ENCODE measurements around the gene DAAM1.

Gene DAAM1

DNA sequence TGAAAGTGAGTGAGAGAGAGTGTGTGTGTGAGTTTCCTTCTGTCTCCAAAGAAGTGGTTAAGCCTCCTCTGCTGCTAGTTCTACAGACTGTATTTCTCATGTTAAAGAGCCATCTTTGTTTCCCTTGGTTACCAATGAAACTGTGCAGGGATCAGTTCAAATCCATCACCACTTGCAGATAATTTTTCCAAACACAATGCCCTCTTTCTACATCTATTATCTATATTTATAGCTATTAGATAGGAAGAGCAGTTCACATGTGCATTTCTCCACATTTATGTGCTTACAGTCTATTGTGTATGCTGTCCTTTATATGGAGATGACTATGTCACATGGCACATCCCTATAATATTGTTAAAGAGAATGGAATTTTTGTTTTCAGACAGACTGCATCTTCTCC, 2.2 kb upstream of the DAAM1 start:
- H3K9ac ChIP-seq = no peak overlapping the region
- H3K27ac ChIP-seq = no peak overlapping the region

DNA sequence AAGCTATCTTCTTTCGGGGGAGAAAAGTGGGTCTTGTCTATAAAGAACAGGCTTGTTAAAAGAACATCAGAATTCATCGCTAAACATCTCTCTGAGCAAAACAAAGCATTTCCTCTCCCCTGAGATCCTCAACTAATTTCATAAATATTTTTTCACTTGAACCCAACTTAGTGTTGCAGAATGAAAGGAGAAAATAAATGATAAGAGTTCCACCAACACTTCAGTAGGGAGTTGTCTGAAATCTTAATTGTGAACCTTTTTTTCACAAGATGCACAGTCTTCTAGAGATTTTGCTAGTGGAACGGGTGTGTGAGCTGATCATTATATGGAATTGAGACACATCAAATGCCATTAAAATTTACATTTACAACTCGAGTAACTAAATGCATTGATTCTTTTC, 1.3 kb upstream of the DAAM1 start:
- H3K4me1 ChIP-seq = peaks cover 33% of the 10 kb centered on the region
- TF ChIP-seq Cebpa-rat (IDR thresholded peaks at IDR 0.05) = no peak
- peak overlapping the region; percentile 93 for H3K4me2 ChIP-seq
- 0 out of 2 replicates have a peak overlapping the region, but pooled peaks have one; percentile 92 for H3K4me3 ChIP-seq
- H3K9me3 ChIP-seq = no peaks in the 10 kb centered on the region
- H3K9ac ChIP-seq = no peak overlapping the region
- peaks cover 20% of the 10 kb centered on the region; the same call in 1 of the 2 replicates for H3K27me3 ChIP-seq
- H4K20me1 ChIP-seq = peaks cover 29% of the 10 kb centered on the region
- H3K36me3 ChIP-seq = no peaks in the 10 kb centered on the region
- H3K27ac ChIP-seq = no peak overlapping the region

More for the DNA sequence above, 2.2 kb upstream of the DAAM1 start:
- peaks cover 20% of the 10 kb centered on the region; the same call in 1 of the 2 replicates for H3K27me3 ChIP-seq
- no peaks in the 10 kb centered on the region for H3K36me3 ChIP-seq
- H3K9me3 ChIP-seq = no peaks in the 10 kb centered on the region
- peaks cover 28% of the 10 kb centered on the region for H3K4me1 ChIP-seq
- peaks cover 23% of the 10 kb centered on the region for H4K20me1 ChIP-seq
- no peak overlapping the region for H3K4me2 ChIP-seq
- H3K4me3 ChIP-seq = no peak overlapping the region
- TF ChIP-seq Cebpa-rat (IDR thresholded peaks at IDR 0.05) = no peak

DNA sequence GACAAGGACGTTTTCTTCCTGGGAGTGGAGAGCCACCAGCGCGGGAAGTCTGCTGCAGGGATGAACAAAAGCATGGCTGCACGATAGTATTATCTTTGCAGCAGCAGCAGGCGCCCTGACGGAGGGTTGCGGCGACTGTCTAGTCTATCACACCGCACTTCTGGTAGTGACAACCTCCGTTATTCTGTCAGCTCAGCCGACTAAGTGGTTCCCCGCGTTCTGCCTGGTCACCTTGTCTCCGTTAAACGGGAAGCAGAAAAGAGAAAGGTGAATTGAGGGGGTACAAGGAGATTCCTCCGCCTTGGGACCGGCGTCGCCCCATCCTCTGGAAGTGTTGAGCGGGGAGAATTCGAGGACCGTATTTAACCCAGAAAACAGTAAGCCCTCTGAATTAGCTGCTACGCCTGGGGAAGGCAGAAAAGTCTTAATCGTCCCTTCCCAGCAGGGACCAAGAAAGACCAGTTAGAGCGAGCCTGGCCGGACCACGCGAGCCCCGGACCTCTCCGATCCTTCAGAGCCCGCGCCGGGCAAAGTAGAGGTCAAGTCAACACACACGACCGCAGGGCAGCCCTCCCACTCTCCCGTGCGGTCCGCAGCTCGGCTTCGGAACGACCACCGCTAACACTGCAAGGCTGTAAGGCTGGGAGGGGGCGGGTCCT, 536 bp upstream of the DAAM1 start:
- no peak overlapping the region for H3K27ac ChIP-seq
- H3K9me3 ChIP-seq = no peaks in the 10 kb centered on the region
- TF ChIP-seq Cebpa-rat (IDR thresholded peaks at IDR 0.05) = no peak
- peak overlapping the region; percentile 93 for H3K4me2 ChIP-seq
- H3K27me3 ChIP-seq = peaks cover 20% of the 10 kb centered on the region; the same call in 1 of the 2 replicates
- no peaks in the 10 kb centered on the region for H3K36me3 ChIP-seq
- peaks cover 35% of the 10 kb centered on the region for H3K4me1 ChIP-seq
- peaks cover 32% of the 10 kb centered on the region for H4K20me1 ChIP-seq
- H3K4me3 ChIP-seq = peak overlapping the region; percentile 92
- peak overlapping the region; percentile 74 for H3K9ac ChIP-seq

DNA sequence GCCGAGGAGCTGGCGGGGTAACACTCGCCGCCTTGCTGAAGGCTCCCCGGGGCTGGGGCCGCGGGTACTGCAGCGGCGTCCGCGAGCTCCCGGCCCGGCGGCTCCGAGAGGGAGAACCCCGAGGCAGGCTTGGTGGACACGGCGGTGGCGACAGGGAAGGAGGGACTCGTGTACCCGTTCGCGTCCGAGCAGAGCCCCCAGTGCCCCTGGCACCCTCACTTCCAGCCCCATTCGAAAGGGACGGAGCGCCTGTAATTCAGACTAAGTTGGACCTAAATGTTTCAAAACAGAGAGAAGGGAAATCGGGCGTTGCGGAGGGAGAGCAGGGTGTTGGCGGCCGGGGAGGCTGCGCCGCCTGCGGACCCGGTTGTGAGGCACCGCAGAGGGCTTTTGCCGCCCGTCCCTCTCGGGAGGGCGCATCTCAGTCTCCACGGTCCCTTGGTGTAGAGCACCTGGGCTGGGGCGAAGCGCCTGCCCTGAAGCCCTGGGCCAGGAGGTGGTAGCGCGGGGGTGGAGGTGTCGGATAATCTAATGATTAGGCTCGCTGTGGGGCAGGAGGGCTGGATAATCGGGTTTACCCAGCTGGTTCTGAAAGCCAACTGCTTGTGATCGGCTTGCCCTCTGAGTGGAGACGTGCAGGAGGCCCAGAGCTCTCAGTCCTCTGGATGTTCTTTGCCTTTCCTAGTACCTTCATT, 771 bp downstream of the DAAM1 start:
- Histone ChIP-seq H3K27me3 (peaks cover 20% of the 10 kb centered on the region; the same call in 1 of the 2 replicates), H3K9me3 (no peaks in the 10 kb centered on the region), H3K9ac (peak overlapping the region; percentile 82), H4K20me1 (peaks cover 42% of the 10 kb centered on the region), H3K27ac (peak overlapping the region; percentile 68), H3K36me3 (no peaks in the 10 kb centered on the region), H3K4me2 (peak overlapping the region; percentile 100), H3K4me1 (peaks cover 35% of the 10 kb centered on the region), H3K4me3 (peak overlapping the region; percentile 92)
- TF ChIP-seq Cebpa-rat (IDR thresholded peaks at IDR 0.05) = no peak

DNA sequence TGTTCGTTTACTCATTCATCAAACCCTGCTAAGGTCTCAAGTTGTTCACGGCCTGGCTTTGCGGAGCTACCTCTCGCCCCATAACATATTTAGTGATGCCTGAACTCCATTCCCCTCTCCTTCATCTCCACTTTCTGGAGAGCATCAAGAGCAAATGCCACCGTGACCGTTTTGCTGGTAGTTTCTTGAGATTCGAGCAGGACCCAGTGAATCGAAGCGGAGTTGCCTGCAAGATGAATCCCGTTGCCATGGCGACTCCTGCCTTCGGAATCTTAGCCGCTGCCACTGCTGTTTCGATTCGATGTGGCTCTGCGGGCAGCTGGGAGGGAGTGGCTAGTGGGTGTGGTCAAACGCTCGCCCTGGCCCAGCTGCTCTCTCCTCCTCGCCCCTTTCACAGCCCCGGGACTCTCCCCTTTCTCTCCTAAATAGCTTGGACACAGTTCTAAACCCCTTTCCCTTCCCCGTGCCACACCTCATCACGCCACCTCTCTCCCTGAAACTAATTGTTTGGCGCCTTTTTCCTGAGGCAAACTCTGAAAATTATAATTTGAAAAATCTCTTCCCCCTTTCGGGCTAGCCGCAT, 1.4 kb downstream of the DAAM1 start:
- Histone ChIP-seq H3K27me3 (peaks cover 16% of the 10 kb centered on the region; the same call in 1 of the 2 replicates), H4K20me1 (peaks cover 46% of the 10 kb centered on the region), H3K4me2 (peak overlapping the region; percentile 100), H3K36me3 (no peaks in the 10 kb centered on the region), H3K4me3 (peak overlapping the region; percentile 92), H3K9me3 (no peaks in the 10 kb centered on the region), H3K9ac (peak overlapping the region; percentile 82), H3K4me1 (peaks cover 35% of the 10 kb centered on the region), H3K27ac (no peak overlapping the region)
- no peak for TF ChIP-seq Cebpa-rat (IDR thresholded peaks at IDR 0.05)

DNA sequence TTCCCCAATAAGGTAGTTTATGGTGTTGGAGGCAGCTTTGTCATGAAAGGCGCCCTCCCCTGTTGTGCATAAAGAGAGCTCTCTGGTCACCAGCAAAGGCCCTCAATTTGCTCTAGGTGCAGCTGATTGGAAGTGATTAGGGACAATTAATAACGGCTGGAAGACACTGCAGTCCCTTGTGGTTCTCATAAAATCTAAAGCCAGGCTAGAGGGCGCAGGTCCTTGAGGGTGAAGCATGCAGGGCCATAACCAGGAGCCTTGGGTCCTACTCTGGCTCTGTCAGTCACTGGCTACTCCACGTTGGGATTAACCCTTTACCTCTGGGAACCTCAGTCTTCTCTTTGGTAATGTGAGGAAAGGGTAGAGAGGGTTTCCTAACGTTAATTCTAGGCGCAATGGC, 1.9 kb downstream of the DAAM1 start:
- Histone ChIP-seq H3K36me3 (no peaks in the 10 kb centered on the region), H3K9me3 (no peaks in the 10 kb centered on the region), H3K4me1 (peaks cover 35% of the 10 kb centered on the region), H3K4me2 (peak overlapping the region; percentile 100), H3K9ac (peak overlapping the region; percentile 82), H4K20me1 (peaks cover 46% of the 10 kb centered on the region), H3K27me3 (peaks cover 16% of the 10 kb centered on the region; the same call in 1 of the 2 replicates), H3K4me3 (peak overlapping the region; percentile 92), H3K27ac (no peak overlapping the region)
- no peak for TF ChIP-seq Cebpa-rat (IDR thresholded peaks at IDR 0.05)

DNA sequence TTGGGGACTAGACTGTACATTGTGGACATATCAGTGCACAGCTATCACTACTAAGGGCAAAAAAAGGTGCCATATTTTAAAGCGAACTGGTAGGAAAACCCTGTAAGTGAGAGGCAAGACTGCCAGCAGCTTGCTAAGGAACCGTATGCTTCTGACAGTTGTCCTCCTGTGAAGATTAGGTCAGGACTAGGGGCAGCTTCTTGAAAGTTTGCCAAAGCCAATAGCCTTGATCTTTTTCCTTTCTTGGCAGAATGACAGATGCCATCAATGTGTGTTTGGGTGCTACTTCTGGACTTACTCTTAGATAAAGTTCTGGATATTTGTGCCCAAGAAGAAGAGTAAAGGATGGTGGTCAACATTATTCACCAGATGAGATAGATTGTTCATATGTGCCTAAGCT, 7.4 kb downstream of the DAAM1 start:
- Histone ChIP-seq H3K4me3 (no peak overlapping the region), H3K27ac (no peak overlapping the region), H3K27me3 (no peaks in the 10 kb centered on the region), H3K4me2 (no peak overlapping the region), H3K9ac (no peak overlapping the region), H3K9me3 (0 out of 2 replicates have a peak, but pooled peaks cover 5% of the 10 kb centered on the region), H3K36me3 (no peaks in the 10 kb centered on the region), H3K4me1 (peaks cover 9% of the 10 kb centered on the region; the same call in 1 of the 2 replicates), H4K20me1 (peaks cover 26% of the 10 kb centered on the region; the same call in 1 of the 2 replicates)
- TF ChIP-seq Cebpa-rat (IDR thresholded peaks at IDR 0.05) = no peak

DNA sequence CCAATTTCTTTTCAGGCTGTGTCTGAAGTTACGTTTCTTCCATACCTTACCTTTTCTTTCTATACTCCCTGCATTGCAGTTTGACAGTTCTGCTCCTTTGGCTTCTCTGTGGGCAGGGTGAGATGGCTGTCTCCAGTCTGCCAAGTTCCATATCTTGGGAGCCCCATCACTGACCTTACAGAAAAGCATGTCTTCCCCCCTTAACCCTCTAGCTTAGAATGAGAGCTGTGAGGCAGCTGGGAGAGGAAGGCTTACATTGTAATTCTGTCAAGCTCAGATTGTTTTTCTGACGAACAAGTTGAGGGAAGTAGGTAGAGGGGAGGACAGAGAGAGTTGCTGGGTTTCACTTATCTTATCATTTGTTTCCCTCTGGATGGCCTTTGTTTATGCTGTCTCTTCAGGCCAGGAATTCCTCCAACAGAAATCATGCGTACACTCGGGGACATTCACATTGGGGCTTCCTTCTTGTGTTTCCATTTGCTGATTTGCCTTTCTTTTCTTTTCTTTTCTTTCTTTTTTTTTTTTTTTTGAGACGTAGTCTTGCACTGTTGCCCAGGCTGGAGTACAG, 9.3 kb downstream of the DAAM1 start:
- no peak overlapping the region for H3K9ac ChIP-seq
- H3K4me1 ChIP-seq = peaks cover 12% of the 10 kb centered on the region; the same call in 1 of the 2 replicates
- TF ChIP-seq Cebpa-rat (IDR thresholded peaks at IDR 0.05) = no peak
- 0 out of 2 replicates have a peak, but pooled peaks cover 5% of the 10 kb centered on the region for H3K9me3 ChIP-seq
- H4K20me1 ChIP-seq = peaks cover 15% of the 10 kb centered on the region; the same call in 1 of the 2 replicates
- no peaks in the 10 kb centered on the region for H3K36me3 ChIP-seq
- H3K27ac ChIP-seq = no peak overlapping the region
- no peaks in the 10 kb centered on the region for H3K27me3 ChIP-seq
- H3K4me3 ChIP-seq = no peak overlapping the region
- no peak overlapping the region for H3K4me2 ChIP-seq

DNA sequence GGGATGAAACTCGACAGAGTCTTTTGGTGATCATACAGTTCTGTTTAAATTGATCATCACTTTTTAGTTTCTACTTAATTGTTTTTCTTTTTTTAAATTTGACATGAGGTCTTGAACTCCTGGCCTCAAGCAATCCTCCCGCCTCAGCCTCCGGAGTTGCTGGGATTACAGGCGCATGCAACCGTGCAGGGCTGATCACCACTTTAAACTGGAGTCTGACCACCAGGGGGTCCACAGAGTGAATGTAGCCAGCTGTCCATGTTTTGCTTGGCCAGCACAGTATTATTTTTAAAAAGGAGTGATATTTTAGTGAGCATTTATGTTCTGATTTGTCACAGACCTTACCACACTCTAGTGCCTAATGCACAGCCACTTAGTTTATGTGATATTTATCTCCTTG, 10.7 kb downstream of the DAAM1 start:
- H3K9ac ChIP-seq = no peak overlapping the region
- 0 out of 2 replicates have a peak, but pooled peaks cover 5% of the 10 kb centered on the region for H3K9me3 ChIP-seq
- H3K4me3 ChIP-seq = no peak overlapping the region
- H3K27ac ChIP-seq = no peak overlapping the region
- H4K20me1 ChIP-seq = peaks cover 11% of the 10 kb centered on the region; the same call in 1 of the 2 replicates
- peaks cover 12% of the 10 kb centered on the region; the same call in 1 of the 2 replicates for H3K4me1 ChIP-seq
- no peaks in the 10 kb centered on the region for H3K36me3 ChIP-seq
- TF ChIP-seq Cebpa-rat (IDR thresholded peaks at IDR 0.05) = no peak
- no peaks in the 10 kb centered on the region for H3K27me3 ChIP-seq
- H3K4me2 ChIP-seq = no peak overlapping the region
